Activated naive CD4-positive, alpha-beta T cell treated with anti-CD3 and anti-CD28 coated beads, Interleukin-2, amount 50 U/mL, for 24 hours (primary cell): Measurements from ENCODE around the gene NUP155.
"Not testable (repeated sequence)": the region's sequence is repeated elsewhere in the genome, so short reads cannot be mapped to it uniquely, and the experiment has no call there.

Experiments
- H3K27ac Mint-ChIP-seq: one replicate; pipeline ENCODE4 v1.8.0; 2021; ENCODE audit warnings: mild to moderate bottlenecking, mixed read lengths
- H3K27me3 Mint-ChIP-seq: one replicate; pipeline ENCODE4 v1.8.0; 2021; ENCODE audit warnings: mixed read lengths
- H3K36me3 Mint-ChIP-seq: one replicate; pipeline ENCODE4 v1.8.0; 2021; ENCODE audit warnings: mixed read lengths
- H3K4me1 Mint-ChIP-seq: one replicate; pipeline ENCODE4 v1.8.0; 2021; ENCODE audit warnings: mixed read lengths
- H3K4me3 Mint-ChIP-seq: one replicate; pipeline ENCODE4 v1.8.0; 2021; ENCODE audit warnings: mild to moderate bottlenecking, mixed read lengths
- H3K9me3 Mint-ChIP-seq: one replicate; pipeline ENCODE4 v1.8.0; 2021; ENCODE audit warnings: mixed read lengths

The NUP155 gene

DNA sequence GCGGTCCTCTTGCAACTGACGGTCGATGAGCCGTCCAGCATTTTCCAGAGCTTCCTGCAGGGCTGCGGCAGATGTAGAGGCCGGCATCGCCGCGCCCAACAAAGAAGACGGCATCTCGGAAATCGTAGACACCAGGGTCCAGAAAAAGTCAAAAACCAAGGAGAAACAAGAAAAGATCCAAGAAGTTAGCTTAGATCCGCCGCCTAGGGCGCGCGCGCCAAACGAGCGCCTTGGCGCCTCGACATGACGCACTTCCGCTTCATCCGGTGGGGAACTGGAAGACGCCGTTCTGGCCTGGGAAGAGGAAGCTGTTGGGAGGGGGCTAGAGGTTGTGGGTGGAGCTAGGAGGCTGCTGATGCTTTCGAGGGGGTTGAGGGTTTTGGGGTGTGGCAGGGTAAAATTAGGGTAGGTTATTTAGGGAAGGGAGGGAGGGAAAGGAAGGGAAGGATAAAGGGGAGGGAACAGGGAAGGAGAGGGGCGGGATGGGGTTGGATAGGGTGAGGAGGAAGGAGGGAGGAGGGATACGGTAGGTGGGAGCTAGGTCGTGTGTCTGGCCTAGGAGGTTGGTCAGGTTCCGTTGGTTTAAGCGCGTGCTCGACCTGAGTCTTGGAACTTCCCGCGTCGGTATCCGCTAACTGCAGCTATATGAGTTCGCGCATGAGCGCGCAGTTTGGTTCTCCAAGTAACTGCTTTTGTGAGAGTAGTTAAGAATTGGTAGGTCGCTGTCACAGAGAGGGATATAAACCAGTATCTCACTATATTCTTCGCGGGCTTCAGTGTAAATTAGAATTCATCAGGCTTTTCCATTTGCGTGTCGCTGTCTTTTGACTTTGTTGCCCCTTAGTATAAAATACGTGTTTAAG lies at the start of gene NUP155:
NUP155 (minus strand) TSS at position 243 of the 863 bp plus-strand sequence; CDS start at position 114, 129 bp downstream.
- no peaks in the 10 kb centered on the region for H3K27me3 Mint-ChIP-seq
- H3K27ac Mint-ChIP-seq, result peak within 1 kb of the TSS; percentile 95
- H3K4me3 Mint-ChIP-seq, result peak within 1 kb of the TSS; percentile 97
- peaks cover 30% of the 10 kb centered on the region for H3K4me1 Mint-ChIP-seq
- peaks cover 7% of the 10 kb centered on the region for H3K36me3 Mint-ChIP-seq
- H3K9me3 Mint-ChIP-seq, result no peaks in the 10 kb centered on the region

- no peak overlapping the region for H3K27ac Mint-ChIP-seq
- no peaks in the 10 kb centered on the region for H3K4me1 Mint-ChIP-seq
- no peaks in the 10 kb centered on the region for H3K27me3 Mint-ChIP-seq
- H3K36me3 Mint-ChIP-seq, result peaks cover 13% of the 10 kb centered on the region
- H3K9me3 Mint-ChIP-seq, result no peaks in the 10 kb centered on the region
- H3K4me3 Mint-ChIP-seq, result no peak overlapping the region
These were observed 46.4 kb upstream of the NUP155 start for GRCh38 chr5:37417347-37417746.

- not testable (repeated sequence) for H3K4me1 Mint-ChIP-seq, H3K9me3 Mint-ChIP-seq, H3K36me3 Mint-ChIP-seq, H3K27me3 Mint-ChIP-seq, H3K4me3 Mint-ChIP-seq, H3K27ac Mint-ChIP-seq
These were observed 44.5 kb upstream of the NUP155 start for GRCh38 chr5:37415456-37415855.

GRCh38 chr5:37412515-37412914 lies 41.6 kb upstream of the NUP155 start:
- Mint-ChIP-seq H3K27ac (no peak overlapping the region), H3K27me3 (no peaks in the 10 kb centered on the region), H3K9me3 (no peaks in the 10 kb centered on the region), H3K36me3 (peaks cover 10% of the 10 kb centered on the region), H3K4me1 (no peaks in the 10 kb centered on the region), H3K4me3 (no peak overlapping the region)

DNA sequence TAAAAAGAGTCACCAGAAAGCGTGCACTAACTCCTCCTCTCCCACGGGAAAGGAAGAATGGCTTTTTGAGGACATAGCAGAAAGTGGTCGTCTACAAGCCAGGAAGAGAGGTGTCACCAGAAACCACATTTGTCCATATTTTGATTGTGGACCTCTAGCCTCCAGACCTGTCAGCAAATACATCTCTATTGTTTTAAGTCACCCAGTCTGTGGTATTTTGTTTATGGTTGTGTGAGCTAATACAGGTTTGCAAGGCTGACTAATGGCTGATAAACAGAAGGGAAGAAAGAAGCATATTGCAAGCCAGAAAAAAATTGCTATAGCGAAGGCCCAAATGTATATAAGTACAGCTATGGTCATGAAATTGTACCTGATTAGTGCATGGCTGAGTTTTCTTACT lies 29.6 kb upstream of the NUP155 start:
- H3K9me3 Mint-ChIP-seq, result no peaks in the 10 kb centered on the region
- H3K27ac Mint-ChIP-seq, result no peak overlapping the region
- peaks cover 18% of the 10 kb centered on the region for H3K36me3 Mint-ChIP-seq
- H3K4me1 Mint-ChIP-seq, result no peaks in the 10 kb centered on the region
- H3K4me3 Mint-ChIP-seq, result no peak overlapping the region
- H3K27me3 Mint-ChIP-seq, result no peaks in the 10 kb centered on the region

GRCh38 chr5:37396352-37396751 lies 25.4 kb upstream of the NUP155 start:
- Mint-ChIP-seq H3K27me3 (no peaks in the 10 kb centered on the region), H3K9me3 (no peaks in the 10 kb centered on the region), H3K27ac (no peak overlapping the region), H3K4me3 (no peak overlapping the region), H3K4me1 (peaks cover 5% of the 10 kb centered on the region), H3K36me3 (peaks cover 18% of the 10 kb centered on the region)

DNA sequence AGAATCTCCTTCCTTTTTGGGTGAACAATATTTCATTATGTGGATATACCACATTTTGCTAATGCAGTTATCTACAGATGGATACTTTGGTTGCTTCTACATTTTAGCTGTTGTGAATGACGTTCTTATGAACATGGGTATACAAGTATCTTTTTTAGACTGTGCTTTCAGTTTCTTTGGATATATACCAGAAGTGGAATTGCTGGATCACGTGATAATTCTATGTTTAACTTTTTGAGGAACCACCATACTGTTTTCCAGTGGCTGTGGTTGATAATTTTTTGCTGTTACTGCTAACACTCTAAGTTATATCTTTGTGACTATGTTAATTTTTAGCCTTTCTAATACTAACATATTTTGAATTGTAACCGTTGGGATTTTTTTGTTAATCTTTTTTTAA lies 20.7 kb upstream of the NUP155 start:
- Mint-ChIP-seq H3K4me1 (peaks cover 12% of the 10 kb centered on the region), H3K27me3 (no peaks in the 10 kb centered on the region), H3K27ac (no peak overlapping the region), H3K36me3 (peaks cover 20% of the 10 kb centered on the region), H3K9me3 (no peaks in the 10 kb centered on the region), H3K4me3 (no peak overlapping the region)

DNA sequence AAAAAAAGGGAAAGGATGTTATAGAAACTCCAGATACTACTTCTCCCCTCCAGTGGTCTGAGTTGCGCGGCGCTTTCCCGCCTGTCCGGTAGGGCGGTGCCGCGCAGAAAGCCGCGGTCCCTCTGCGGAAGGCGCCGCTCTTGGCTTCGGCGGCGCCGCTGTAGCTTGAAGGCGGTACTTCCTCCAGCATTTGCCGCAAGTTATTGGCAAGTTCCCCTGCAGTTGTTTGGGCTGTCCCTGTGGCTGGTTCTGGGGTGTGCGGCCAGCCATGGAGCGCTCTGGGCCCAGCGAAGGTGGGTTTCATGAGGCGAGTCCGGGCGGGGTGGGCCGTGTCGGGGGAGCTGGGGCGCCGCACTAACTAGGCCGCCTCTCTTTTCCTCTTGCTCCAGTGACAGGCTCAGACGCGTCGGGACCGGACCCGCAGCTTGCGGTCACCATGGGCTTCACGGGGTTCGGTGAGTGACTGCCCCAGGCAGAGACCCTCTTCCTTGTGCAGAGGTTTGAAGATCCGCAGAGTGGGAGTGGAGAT lies 8.3 kb upstream of the NUP155 start, which contains the start of gene WDR70:
WDR70 (plus strand) TSS at position 219 of the 529 bp plus-strand sequence; CDS start at position 269, 50 bp downstream.
- peaks cover 19% of the 10 kb centered on the region for H3K4me1 Mint-ChIP-seq

GRCh38 chr5:37378066-37378465 lies 7.2 kb upstream of the NUP155 start:
- not testable (repeated sequence) for H3K27ac Mint-ChIP-seq, H3K36me3 Mint-ChIP-seq, H3K27me3 Mint-ChIP-seq, H3K9me3 Mint-ChIP-seq
- peaks cover 19% of the 10 kb centered on the region for H3K4me1 Mint-ChIP-seq
- peak overlapping the region; percentile 54 for H3K4me3 Mint-ChIP-seq

More for the DNA sequence above, 8.3 kb upstream of the NUP155 start, which contains the start of gene WDR70:
- not testable (repeated sequence) for H3K27me3 Mint-ChIP-seq, H3K9me3 Mint-ChIP-seq, H3K36me3 Mint-ChIP-seq
- Mint-ChIP-seq H3K4me3 (peak within 1 kb of the TSS; percentile 98), H3K27ac (peak within 1 kb of the TSS; percentile 68)

GRCh38 chr5:37375091-37375490 lies 4.2 kb upstream of the NUP155 start:
- no peak overlapping the region for H3K4me3 Mint-ChIP-seq
- H3K9me3 Mint-ChIP-seq, result no peaks in the 10 kb centered on the region
- H3K4me1 Mint-ChIP-seq, result peaks cover 19% of the 10 kb centered on the region
- H3K27me3 Mint-ChIP-seq, result no peaks in the 10 kb centered on the region
- peaks cover 3% of the 10 kb centered on the region for H3K36me3 Mint-ChIP-seq
- no peak overlapping the region for H3K27ac Mint-ChIP-seq

GRCh38 chr5:37370550-37370863 lies 399 bp downstream of the NUP155 start:
- Mint-ChIP-seq H3K4me3 (peak overlapping the region; percentile 97), H3K4me1 (peaks cover 34% of the 10 kb centered on the region), H3K36me3 (peaks cover 7% of the 10 kb centered on the region), H3K9me3 (no peaks in the 10 kb centered on the region), H3K27me3 (no peaks in the 10 kb centered on the region), H3K27ac (peak overlapping the region; percentile 95)

- Mint-ChIP-seq H3K4me1 (no peaks in the 10 kb centered on the region), H3K9me3 (no peaks in the 10 kb centered on the region), H3K27ac (no peak overlapping the region), H3K27me3 (no peaks in the 10 kb centered on the region), H3K4me3 (no peak overlapping the region), H3K36me3 (peaks cover 4% of the 10 kb centered on the region)
These were observed 15.7 kb downstream of the NUP155 start for GRCh38 chr5:37355161-37355560.

GRCh38 chr5:37342741-37343140 lies 28.2 kb downstream of the NUP155 start:
- H3K4me3 Mint-ChIP-seq, H3K9me3 Mint-ChIP-seq, H3K4me1 Mint-ChIP-seq, H3K27me3 Mint-ChIP-seq, H3K27ac Mint-ChIP-seq, H3K36me3 Mint-ChIP-seq: not testable (repeated sequence)

- H3K27me3 Mint-ChIP-seq, H3K9me3 Mint-ChIP-seq, H3K4me1 Mint-ChIP-seq, H3K4me3 Mint-ChIP-seq, H3K27ac Mint-ChIP-seq: not testable (repeated sequence)
- H3K36me3 Mint-ChIP-seq, result peaks cover 10% of the 10 kb centered on the region
These were observed 36.2 kb downstream of the NUP155 start for GRCh38 chr5:37334754-37335153.

- no peaks in the 10 kb centered on the region for H3K4me1 Mint-ChIP-seq
- H3K9me3 Mint-ChIP-seq, result no peaks in the 10 kb centered on the region
- no peaks in the 10 kb centered on the region for H3K27me3 Mint-ChIP-seq
- H3K4me3 Mint-ChIP-seq, result no peak overlapping the region
- no peak overlapping the region for H3K27ac Mint-ChIP-seq
- H3K36me3 Mint-ChIP-seq, result peaks cover 11% of the 10 kb centered on the region
These were observed 44.4 kb downstream of the NUP155 start for GRCh38 chr5:37326536-37326935.

DNA sequence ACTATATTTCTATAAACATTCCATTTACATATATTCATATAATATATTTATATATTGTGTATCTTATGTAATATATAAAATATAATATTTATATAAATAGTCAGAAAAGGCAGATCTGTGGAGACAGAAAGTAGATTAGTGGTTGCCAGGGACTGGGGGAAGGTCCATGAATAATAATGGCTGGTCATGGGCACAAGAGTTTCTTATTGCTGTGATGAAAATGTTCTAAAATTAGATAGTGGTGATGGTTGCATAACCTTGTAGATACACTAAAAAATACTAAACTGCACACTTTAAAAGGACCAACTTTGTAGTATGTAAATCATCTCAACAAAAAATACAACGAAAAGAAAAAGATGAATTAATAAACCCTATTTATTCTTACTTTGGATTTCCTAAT lies 47.3 kb downstream of the NUP155 start:
- Mint-ChIP-seq H3K9me3 (no peaks in the 10 kb centered on the region), H3K4me1 (no peaks in the 10 kb centered on the region), H3K27ac (no peak overlapping the region), H3K27me3 (no peaks in the 10 kb centered on the region), H3K36me3 (peaks cover 19% of the 10 kb centered on the region), H3K4me3 (no peak overlapping the region)
